Measurements from ENCODE around the gene PAIP1. TPM values are rescaled to one million over a fixed set of nuclear protein-coding genes. Genes with fewer than 3 reads are reported as not detected.
A peak's percentile ranks its signal among the peaks of the same experiment; 100 is the strongest.
"Not testable (repeated sequence)": the region's sequence is repeated elsewhere in the genome, so short reads cannot be mapped to it uniquely, and the experiment has no call there.

PAIP1 gene
- 10 to 100 TPM; 41.7 to 42.9 TPM for total RNA-seq

DNA sequence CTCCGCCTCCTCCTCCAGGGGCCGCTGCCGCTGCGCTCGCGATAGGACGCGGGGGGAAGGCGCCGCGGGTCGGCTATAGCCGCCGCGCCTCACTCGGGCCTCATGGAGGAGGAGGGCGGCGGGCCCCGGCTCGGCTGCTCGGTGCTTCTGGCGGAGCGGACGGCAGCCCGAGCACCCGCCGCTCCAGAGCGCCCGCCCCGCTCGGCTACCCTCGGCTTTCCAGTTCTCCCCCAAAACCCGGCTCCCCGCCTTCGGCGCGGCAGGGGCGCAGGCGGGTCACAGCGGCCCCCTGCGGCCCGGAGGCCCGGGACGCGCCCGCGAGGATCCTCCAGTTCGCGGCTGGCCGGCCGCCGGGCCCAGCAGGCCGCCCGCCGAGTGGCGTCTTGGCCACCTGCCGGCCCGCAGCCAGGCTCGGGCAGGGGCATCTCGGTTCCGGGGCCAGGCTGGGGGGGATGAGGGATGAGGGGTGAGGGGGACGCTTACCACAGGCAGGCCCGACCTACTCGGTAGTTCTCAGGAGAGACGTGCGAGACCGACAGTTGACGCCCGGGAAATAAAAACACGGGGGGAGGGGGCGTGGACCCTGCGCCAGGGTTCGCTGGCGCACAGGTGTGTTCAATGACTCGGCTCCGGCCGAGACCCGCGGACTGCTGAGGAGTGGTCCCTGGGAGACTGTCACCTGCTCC lies at the start of gene PAIP1:
PAIP1 (minus strand) TSS at position 221 of the 686 bp plus-strand sequence. CDS start 231 bp downstream, outside the sequence.
- Mint-ChIP-seq H3K4me1 (ENCODE audit: low read depth) (peaks cover 17% of the 10 kb centered on the region), H3K36me3 (ENCODE audit: low read depth) (peaks cover 4% of the 10 kb centered on the region), H3K4me3 (peak within 1 kb of the TSS; percentile 84), H3K27ac (peak within 1 kb of the TSS; percentile 95), H3K9me3 (no peaks in the 10 kb centered on the region), H3K27me3 (ENCODE audit: low read depth) (peaks cover 3% of the 10 kb centered on the region)
- intact Hi-C loops (cut with micrococcal nuclease), result loop anchor here (1.0 to 10.0 kb wide), 14 partner anchors 42 to 1251 kb away; partner anchors contain the start of genes C5orf34, HMGCS1, MRPS30 and NIM1K
- peak; percentile 82 for DNase-seq
- CTCF ChIA-PET, result interaction anchor here (1.9 kb wide), 1 partner anchor 73 kb away, joined by 12 read pairs; the partner anchor contains the start of gene TMEM267

- no peaks in the 10 kb centered on the region for H3K9me3 Mint-ChIP-seq
- no peak overlapping the region for H3K4me3 Mint-ChIP-seq
- H3K27me3 Mint-ChIP-seq (ENCODE audit: low read depth), result no peaks in the 10 kb centered on the region
- intact Hi-C loops (cut with micrococcal nuclease), result no loop called here
- H3K36me3 Mint-ChIP-seq (ENCODE audit: low read depth), result peaks cover 19% of the 10 kb centered on the region
- CTCF ChIA-PET, result interaction anchor here (0.6 to 2.0 kb wide), 3 partner anchors 25 to 762 kb away, joined by 4 to 14 read pairs (median 4); partner anchors contain the start of gene TMEM267
- DNase-seq, result no peak
- peaks cover 44% of the 10 kb centered on the region for H3K4me1 Mint-ChIP-seq (ENCODE audit: low read depth)
- H3K27ac Mint-ChIP-seq, result no peak overlapping the region
These were observed 49.5 kb upstream of the PAIP1 start for GRCh38 chr5:43606351-43606750.

DNA sequence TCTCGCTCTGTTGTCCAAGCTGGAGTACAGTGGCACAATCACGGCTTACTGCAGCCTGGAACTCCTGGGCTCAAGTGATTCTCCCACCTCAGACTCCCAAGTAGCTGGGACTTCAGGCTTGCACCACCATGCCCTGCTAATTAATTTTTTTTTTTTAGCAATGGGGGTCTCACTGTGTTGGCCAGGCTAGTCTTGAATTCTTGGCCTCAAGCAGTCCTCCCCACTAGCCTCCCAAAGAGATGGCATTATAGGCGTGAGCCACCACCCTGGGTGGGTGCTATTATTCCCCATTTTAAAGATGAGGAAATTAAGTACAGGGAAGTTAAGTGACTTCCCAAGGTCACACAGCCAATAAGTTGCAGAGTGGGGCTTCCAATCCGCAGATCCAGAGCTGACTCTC lies 47.8 kb upstream of the PAIP1 start:
- no peaks in the 10 kb centered on the region for H3K27me3 Mint-ChIP-seq (ENCODE audit: low read depth)
- peak overlapping the region; percentile 87 for H3K4me3 Mint-ChIP-seq
- no peaks in the 10 kb centered on the region for H3K9me3 Mint-ChIP-seq
- H3K36me3 Mint-ChIP-seq (ENCODE audit: low read depth), result peaks cover 16% of the 10 kb centered on the region
- H3K4me1 Mint-ChIP-seq (ENCODE audit: low read depth), result peaks cover 43% of the 10 kb centered on the region
- CTCF ChIA-PET, result interaction anchor here (1.7 kb wide), 1 partner anchor 121 kb away, joined by 4 read pairs; the partner anchor contains the start of gene TMEM267
- no peak for DNase-seq
- intact Hi-C loops (cut with micrococcal nuclease), result loop anchor here (1.0 to 5.0 kb wide), 5 partner anchors 168 to 697 kb away; no protein-coding TSS in a partner anchor
- H3K27ac Mint-ChIP-seq, result no peak overlapping the region

- Mint-ChIP-seq H3K27ac (peak overlapping the region; percentile 85), H3K4me1 (ENCODE audit: low read depth) (peaks cover 47% of the 10 kb centered on the region), H3K4me3 (peak overlapping the region; percentile 87)
These were observed 46.7 kb upstream of the PAIP1 start for GRCh38 chr5:43603344-43604217.

GRCh38 chr5:43602461-43603343 lies 45.8 kb upstream of the PAIP1 start, which contains the start of gene NNT:
TSS of gene NNT (plus strand) at chr5:43603180. CDS start at chr5:43609196, 6,016 bp downstream.
- no peaks in the 10 kb centered on the region for H3K27me3 Mint-ChIP-seq (ENCODE audit: low read depth)
- no peaks in the 10 kb centered on the region for H3K9me3 Mint-ChIP-seq
- peak; percentile 74 for DNase-seq
- intact Hi-C loops (cut with micrococcal nuclease), result loop anchor here (1.0 to 5.0 kb wide), 10 partner anchors 46 to 1206 kb away; partner anchors contain the start of genes C5orf34, MRPS30, NIM1K and TMEM267
- peaks cover 18% of the 10 kb centered on the region for H3K36me3 Mint-ChIP-seq (ENCODE audit: low read depth)
- peak within 1 kb of the TSS; percentile 92 for H3K27ac Mint-ChIP-seq
- CTCF ChIA-PET, result interaction anchor here (0.6 to 1.2 kb wide), 8 partner anchors 14 to 213 kb away, joined by 3 to 5 read pairs (median 3); no protein-coding TSS in a partner anchor
- peaks cover 45% of the 10 kb centered on the region for H3K4me1 Mint-ChIP-seq (ENCODE audit: low read depth)
- H3K4me3 Mint-ChIP-seq, result peak within 1 kb of the TSS; percentile 87

More at GRCh38 chr5:43603344-43604217, 46.7 kb upstream of the PAIP1 start:
- no peaks in the 10 kb centered on the region for H3K9me3 Mint-ChIP-seq
- H3K36me3 Mint-ChIP-seq (ENCODE audit: low read depth), result peaks cover 15% of the 10 kb centered on the region
- DNase-seq, result peak; percentile 91
- H3K27me3 Mint-ChIP-seq (ENCODE audit: low read depth), result no peaks in the 10 kb centered on the region
- intact Hi-C loops (cut with micrococcal nuclease), result loop anchor here (1.0 to 5.0 kb wide), 12 partner anchors 47 to 1205 kb away; partner anchors contain the start of genes C5orf34, MRPS30, NIM1K and TMEM267
- CTCF ChIA-PET, result interaction anchor here (0.6 to 1.2 kb wide), 7 partner anchors 28 to 554 kb away, joined by 3 to 5 read pairs (median 3); no protein-coding TSS in a partner anchor

DNA sequence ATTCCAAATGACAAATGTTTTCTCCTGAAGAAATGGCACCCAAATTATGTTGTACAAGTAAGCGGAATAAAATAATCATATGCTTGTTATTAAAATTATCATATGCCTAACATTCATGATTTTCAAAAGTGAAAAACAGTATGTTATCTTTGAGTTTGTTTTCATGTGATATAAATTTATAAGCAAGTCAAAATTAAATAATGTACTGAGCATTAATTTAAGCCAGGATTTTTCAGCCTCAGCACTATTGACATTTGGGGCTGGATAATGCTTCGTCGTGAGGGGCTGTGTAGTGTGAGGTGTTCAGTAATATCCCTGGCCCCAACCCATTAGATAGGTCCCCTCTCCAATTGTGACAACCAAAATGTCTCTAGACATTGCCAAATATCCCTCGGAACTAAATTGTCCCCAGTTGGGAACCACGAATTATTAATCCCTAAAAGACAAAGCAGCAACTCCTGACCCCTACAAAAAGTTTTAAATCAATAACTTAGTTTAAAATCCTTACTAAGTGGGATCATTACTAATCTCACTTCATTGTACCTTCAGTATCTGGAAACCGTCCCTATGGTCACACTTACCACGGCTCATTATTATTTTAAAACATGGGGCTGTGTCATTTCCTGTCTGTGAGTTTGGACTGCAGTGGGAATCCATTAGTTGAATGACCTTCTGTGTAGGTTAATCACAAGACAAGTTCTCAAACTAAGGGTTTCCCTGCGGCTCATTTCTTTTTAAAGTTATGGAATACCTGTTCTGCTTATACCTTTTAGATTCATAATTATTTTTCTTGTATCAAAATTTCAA lies 44.8 kb upstream of the PAIP1 start:
- H3K27me3 Mint-ChIP-seq (ENCODE audit: low read depth), result no peaks in the 10 kb centered on the region
- intact Hi-C loops (cut with micrococcal nuclease), result loop anchor here (2.0 to 5.0 kb wide), 7 partner anchors 287 to 1207 kb away; partner anchors contain the start of genes MRPS30, NIM1K and ZNF131
- H3K4me3 Mint-ChIP-seq, result peak overlapping the region; percentile 87
- no peak for DNase-seq
- peaks cover 16% of the 10 kb centered on the region for H3K36me3 Mint-ChIP-seq (ENCODE audit: low read depth)
- no peaks in the 10 kb centered on the region for H3K9me3 Mint-ChIP-seq
- CTCF ChIA-PET, result interaction anchor here (1.0 kb wide), 1 partner anchor 46 kb away, joined by 3 read pairs; no protein-coding TSS in a partner anchor
- H3K4me1 Mint-ChIP-seq (ENCODE audit: low read depth), result peaks cover 37% of the 10 kb centered on the region
- H3K27ac Mint-ChIP-seq, result peak overlapping the region; percentile 92

GRCh38 chr5:43598927-43599326 lies 42.0 kb upstream of the PAIP1 start:
- intact Hi-C loops (cut with micrococcal nuclease); H3K36me3 Mint-ChIP-seq (ENCODE audit: low read depth); H3K9me3 Mint-ChIP-seq; H3K27ac Mint-ChIP-seq; H3K4me3 Mint-ChIP-seq; CTCF ChIA-PET; DNase-seq; H3K27me3 Mint-ChIP-seq (ENCODE audit: low read depth): not testable (repeated sequence)
- H3K4me1 Mint-ChIP-seq (ENCODE audit: low read depth), result peaks cover 17% of the 10 kb centered on the region

- Mint-ChIP-seq H3K4me1 (ENCODE audit: low read depth) (no peaks in the 10 kb centered on the region), H3K27me3 (ENCODE audit: low read depth) (no peaks in the 10 kb centered on the region), H3K36me3 (ENCODE audit: low read depth) (peaks cover 7% of the 10 kb centered on the region), H3K9me3 (no peaks in the 10 kb centered on the region), H3K4me3 (no peak overlapping the region), H3K27ac (no peak overlapping the region)
- CTCF ChIA-PET, result no interaction called here
- intact Hi-C loops (cut with micrococcal nuclease), result loop anchor here (2.0 kb wide), 1 partner anchor 22 kb away; no protein-coding TSS in a partner anchor
- no peak for DNase-seq
These were observed 35.5 kb upstream of the PAIP1 start for GRCh38 chr5:43592363-43592762.

DNA sequence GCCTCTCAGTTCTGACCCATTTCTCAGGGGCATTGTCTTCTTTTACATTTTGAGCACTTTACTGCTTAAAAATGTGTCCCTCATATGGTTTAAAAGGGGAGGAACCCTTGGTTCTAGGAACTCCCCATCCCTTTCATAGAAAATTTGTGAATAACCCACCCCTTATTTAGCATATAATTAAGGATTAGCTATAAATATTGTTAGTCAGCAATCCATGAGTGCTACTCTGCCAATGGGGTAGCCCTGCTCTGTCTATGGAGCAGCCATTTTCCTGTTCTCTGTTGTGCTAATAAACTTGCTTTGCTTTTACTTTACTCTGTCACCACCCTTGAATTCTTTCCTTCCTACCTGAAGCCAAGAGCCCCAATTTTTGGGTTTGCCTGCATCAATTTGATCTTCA lies 33.8 kb upstream of the PAIP1 start:
- no peak for DNase-seq
- peaks cover 7% of the 10 kb centered on the region for H3K36me3 Mint-ChIP-seq (ENCODE audit: low read depth)
- no peak overlapping the region for H3K27ac Mint-ChIP-seq
- H3K9me3 Mint-ChIP-seq, result no peaks in the 10 kb centered on the region
- H3K4me1 Mint-ChIP-seq (ENCODE audit: low read depth), result no peaks in the 10 kb centered on the region
- H3K27me3 Mint-ChIP-seq (ENCODE audit: low read depth), result no peaks in the 10 kb centered on the region
- no peak overlapping the region for H3K4me3 Mint-ChIP-seq
- CTCF ChIA-PET, result no interaction called here
- intact Hi-C loops (cut with micrococcal nuclease), result no loop called here

- Mint-ChIP-seq H3K36me3 (ENCODE audit: low read depth) (peaks cover 7% of the 10 kb centered on the region), H3K4me3 (no peak overlapping the region), H3K27ac (no peak overlapping the region), H3K4me1 (ENCODE audit: low read depth) (no peaks in the 10 kb centered on the region), H3K9me3 (no peaks in the 10 kb centered on the region), H3K27me3 (ENCODE audit: low read depth) (no peaks in the 10 kb centered on the region)
- intact Hi-C loops (cut with micrococcal nuclease), result no loop called here
- CTCF ChIA-PET, result interaction anchor here (0.7 kb wide), 1 partner anchor 41 kb away, joined by 3 read pairs; no protein-coding TSS in a partner anchor
- DNase-seq, result no peak
These were observed 32.4 kb upstream of the PAIP1 start for GRCh38 chr5:43589310-43589709.
